ENCODE results near the gene SAMD8. TPM values are rescaled to one million over a fixed set of nuclear protein-coding genes. Genes with fewer than 3 reads are reported as not detected.
"Not testable (repeated sequence)": the region's sequence is repeated elsewhere in the genome, so short reads cannot be mapped to it uniquely, and the experiment has no call there.

Gene SAMD8
- total and polyA plus RNA-seq, 4 experiments from 2014 or later: 6.9 to 20.6 (median 14.3) TPM

DNA sequence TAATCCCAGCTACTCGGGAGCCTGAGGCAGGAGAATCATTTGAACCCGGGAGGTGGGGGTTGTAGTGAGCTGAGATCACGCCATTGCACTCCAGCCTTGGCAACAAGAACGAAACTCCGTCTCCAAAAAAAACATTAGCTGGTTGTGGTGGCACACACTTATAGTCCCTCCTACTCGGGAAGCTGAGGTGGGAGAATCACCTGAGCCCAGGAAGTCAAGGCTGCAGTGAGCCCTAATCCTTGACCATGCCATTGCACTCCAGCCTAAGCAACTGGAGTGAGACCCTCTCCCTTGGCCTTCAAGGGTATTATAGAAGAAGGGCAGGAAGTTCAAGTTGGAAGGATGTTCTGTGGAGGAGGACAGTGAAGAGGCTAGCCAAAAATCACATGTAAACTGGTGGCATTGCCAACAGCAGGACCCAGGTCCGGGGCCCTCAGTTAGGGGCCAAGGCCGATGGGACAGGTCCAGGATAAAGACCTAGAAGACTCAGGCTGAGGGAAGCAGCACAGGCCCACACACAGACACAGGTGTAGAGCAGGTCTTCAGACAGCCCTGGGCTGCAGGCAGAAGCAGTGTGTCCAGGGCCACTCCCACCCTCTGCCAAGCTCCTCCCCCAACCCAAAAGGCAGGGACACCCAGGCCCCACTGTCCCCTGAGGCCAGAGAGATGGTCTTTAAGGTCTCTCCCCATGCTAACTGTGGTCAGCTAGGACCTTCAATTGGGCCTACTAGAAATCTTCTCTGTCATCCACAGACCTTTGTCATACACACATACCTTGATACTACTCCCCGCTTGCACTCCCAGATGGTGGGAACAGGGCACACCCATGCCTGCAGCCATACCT lies 8.4 kb upstream of the SAMD8 start:
- no peak overlapping the region for H3K4me3 Mint-ChIP-seq
- no peaks in the 10 kb centered on the region for H3K9me3 Mint-ChIP-seq
- peaks cover 0 to 5% (median 0%) of the 10 kb centered on the region in 4 donors for H3K4me1 Mint-ChIP-seq
- H3K27ac Mint-ChIP-seq: no peak overlapping the region
- CTCF ChIA-PET (ENCODE audit: partially characterized antibody): interaction anchor here (1.3 to 2.8 kb wide), 2 partner anchors 12 to 859 kb away, joined by 5 to 11 read pairs; no protein-coding TSS in a partner anchor
- no peak overlapping the region for H3K27ac ChIP-seq (ENCODE audit: low read depth, low read length)
- H3K36me3 ChIP-seq (ENCODE audit: insufficient read depth, low read length): no peaks in the 10 kb centered on the region
- POLR2A ChIA-PET (ENCODE audit: partially characterized antibody): interaction anchor here (1.0 kb wide), 1 partner anchor 8 kb away, joined by 4 read pairs; the partner anchor contains the start of gene SAMD8
- no peaks in the 10 kb centered on the region for H3K27me3 ChIP-seq (ENCODE audit: insufficient read depth, low read length)
- no peak overlapping the region for H3K4me3 ChIP-seq (ENCODE audit: low read length in 2 of 2)
- intact Hi-C loops (cut with micrococcal nuclease): no loop called here
- no peaks in the 10 kb centered on the region for H3K36me3 Mint-ChIP-seq
- H3K9me3 ChIP-seq (ENCODE audit: control insufficient read depth in 1 of 2, low read length in 2 of 2): no peaks in the 10 kb centered on the region
- H3K4me1 ChIP-seq (ENCODE audit: insufficient read depth, low read length): peaks cover 7% of the 10 kb centered on the region
- no peak for DNase-seq
- no peaks in the 10 kb centered on the region for H3K27me3 Mint-ChIP-seq

DNA sequence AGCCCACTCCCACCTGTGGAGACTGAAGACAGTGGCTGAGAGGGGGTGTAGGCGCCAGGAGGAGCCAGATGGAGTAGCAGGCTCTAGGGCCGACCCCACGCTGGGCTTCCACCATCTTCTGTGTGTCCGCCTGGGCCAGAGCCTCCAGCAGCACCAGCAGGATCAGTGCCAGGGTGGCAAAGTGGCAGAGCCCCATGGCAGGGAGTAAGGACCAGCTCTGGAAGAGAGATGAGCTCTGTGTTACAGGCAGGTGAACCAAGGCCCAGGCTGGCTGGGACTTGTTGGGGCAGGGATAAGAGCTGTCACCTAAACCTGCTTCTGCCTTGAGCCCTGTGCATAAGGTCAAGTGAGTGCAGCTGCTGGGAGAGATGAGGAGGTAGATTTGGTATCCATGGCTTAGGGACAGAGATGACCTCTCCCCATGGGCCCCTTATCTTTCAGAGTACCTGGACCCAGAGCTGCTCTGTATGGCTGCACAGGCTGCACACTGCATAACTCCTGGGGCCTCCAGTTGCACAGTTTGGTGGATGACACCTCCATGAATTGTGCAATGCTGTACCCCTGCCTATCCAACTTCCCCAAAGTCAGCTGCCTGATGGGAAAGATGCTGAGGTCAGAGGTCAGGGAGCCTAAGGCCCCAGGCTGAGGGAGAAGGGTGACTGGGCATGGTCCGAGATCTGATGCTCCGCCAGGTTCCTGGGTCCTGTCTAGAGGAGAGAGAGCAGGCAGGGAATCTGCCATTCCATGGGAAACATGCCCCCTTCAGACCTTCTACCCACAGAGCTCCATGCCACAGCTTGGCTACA lies 7.4 kb upstream of the SAMD8 start:
- no peaks in the 10 kb centered on the region for H3K36me3 Mint-ChIP-seq
- H3K27ac Mint-ChIP-seq: peak overlapping the region in 3 of 7 donors; percentile 9 to 67 (median 30)
- H3K9me3 ChIP-seq (ENCODE audit: control insufficient read depth in 1 of 2, low read length in 2 of 2): no peaks in the 10 kb centered on the region
- H3K27ac ChIP-seq (ENCODE audit: low read depth, low read length): no peak overlapping the region
- no peak overlapping the region for H3K4me3 ChIP-seq (ENCODE audit: low read length in 2 of 2)
- H3K27me3 Mint-ChIP-seq: no peaks in the 10 kb centered on the region
- ChIA-PET CTCF (ENCODE audit: partially characterized antibody) (interaction anchor here (0.8 to 2.8 kb wide), 5 partner anchors 10 to 860 kb away, joined by 3 to 11 read pairs (median 5); no protein-coding TSS in a partner anchor), POLR2A (ENCODE audit: partially characterized antibody) (no interaction called here)
- H3K9me3 Mint-ChIP-seq: no peaks in the 10 kb centered on the region
- H3K4me1 ChIP-seq (ENCODE audit: insufficient read depth, low read length): peaks cover 7% of the 10 kb centered on the region
- H3K4me1 Mint-ChIP-seq: peaks cover 0 to 5% (median 0%) of the 10 kb centered on the region in 4 donors
- intact Hi-C loops (cut with micrococcal nuclease): no loop called here
- no peak for DNase-seq
- no peaks in the 10 kb centered on the region for H3K27me3 ChIP-seq (ENCODE audit: insufficient read depth, low read length)
- H3K36me3 ChIP-seq (ENCODE audit: insufficient read depth, low read length): no peaks in the 10 kb centered on the region
- H3K4me3 Mint-ChIP-seq: no peak overlapping the region

DNA sequence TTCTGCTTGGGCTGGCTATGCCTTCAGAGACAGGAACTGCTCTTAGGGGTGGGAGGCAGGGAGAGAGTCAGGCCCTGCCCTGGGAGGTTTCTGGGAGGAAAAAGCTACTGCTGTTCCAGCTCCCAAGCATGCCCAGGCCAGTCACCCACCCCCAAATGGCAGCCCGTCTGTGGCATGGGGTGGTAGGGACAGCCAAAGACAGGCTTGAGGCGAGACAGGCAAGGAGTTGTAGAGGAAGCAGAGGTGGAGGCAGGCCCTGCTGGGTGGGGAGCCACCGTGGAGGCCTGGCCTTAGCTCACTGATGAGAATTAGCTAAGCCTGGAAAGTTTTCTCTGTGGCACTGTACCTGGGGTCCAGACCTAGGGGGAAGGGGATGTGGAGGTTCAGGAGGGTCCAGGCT lies 6.6 kb upstream of the SAMD8 start:
- no peaks in the 10 kb centered on the region for H3K36me3 ChIP-seq (ENCODE audit: insufficient read depth, low read length)
- no peak overlapping the region for H3K4me3 Mint-ChIP-seq
- no peaks in the 10 kb centered on the region for H3K9me3 ChIP-seq (ENCODE audit: control insufficient read depth in 1 of 2, low read length in 2 of 2)
- H3K27me3 Mint-ChIP-seq: no peaks in the 10 kb centered on the region
- peaks cover 5% of the 10 kb centered on the region for H3K4me1 ChIP-seq (ENCODE audit: insufficient read depth, low read length)
- H3K4me3 ChIP-seq (ENCODE audit: low read length in 2 of 2): no peak overlapping the region
- H3K27me3 ChIP-seq (ENCODE audit: insufficient read depth, low read length): no peaks in the 10 kb centered on the region
- peaks cover 0 to 7% (median 5%) of the 10 kb centered on the region in 4 donors for H3K4me1 Mint-ChIP-seq
- intact Hi-C loops (cut with micrococcal nuclease): no loop called here
- CTCF ChIA-PET (ENCODE audit: partially characterized antibody): interaction anchor here (1.2 to 2.8 kb wide), 4 partner anchors 10 to 861 kb away, joined by 3 to 11 read pairs (median 5); no protein-coding TSS in a partner anchor
- H3K27ac Mint-ChIP-seq: peak overlapping the region in 3 of 7 donors; percentile 9 to 67 (median 30)
- no peaks in the 10 kb centered on the region for H3K9me3 Mint-ChIP-seq
- POLR2A ChIA-PET (ENCODE audit: partially characterized antibody): no interaction called here
- DNase-seq: no peak
- H3K27ac ChIP-seq (ENCODE audit: low read depth, low read length): no peak overlapping the region
- H3K36me3 Mint-ChIP-seq: no peaks in the 10 kb centered on the region

- H3K36me3 Mint-ChIP-seq: no peaks in the 10 kb centered on the region
- intact Hi-C loops (cut with micrococcal nuclease): no loop called here
- H3K9me3 Mint-ChIP-seq: no peaks in the 10 kb centered on the region
- Histone ChIP-seq H3K36me3 (ENCODE audit: insufficient read depth, low read length) (no peaks in the 10 kb centered on the region), H3K27me3 (ENCODE audit: insufficient read depth, low read length) (no peaks in the 10 kb centered on the region), H3K9me3 (ENCODE audit: control insufficient read depth in 1 of 2, low read length in 2 of 2) (no peaks in the 10 kb centered on the region), H3K4me3 (ENCODE audit: low read length in 2 of 2) (no peak overlapping the region), H3K27ac (ENCODE audit: low read depth, low read length) (no peak overlapping the region), H3K4me1 (ENCODE audit: insufficient read depth, low read length) (peaks cover 9% of the 10 kb centered on the region)
- H3K27me3 Mint-ChIP-seq: no peaks in the 10 kb centered on the region
- no peak overlapping the region for H3K27ac Mint-ChIP-seq
- H3K4me1 Mint-ChIP-seq: peaks cover 3 to 15% (median 12%) of the 10 kb centered on the region in 4 donors
- ChIA-PET CTCF (ENCODE audit: partially characterized antibody) (interaction anchor here (1.2 to 1.5 kb wide), 2 partner anchors 9 to 97 kb away, joined by 3 to 5 read pairs; no protein-coding TSS in a partner anchor), POLR2A (ENCODE audit: partially characterized antibody) (no interaction called here)
- no peak for DNase-seq
- H3K4me3 Mint-ChIP-seq: no peak overlapping the region
These were observed 5.8 kb upstream of the SAMD8 start for GRCh38 chr10:75105576-75106197.

GRCh38 chr10:75106242-75106641 lies 5.2 kb upstream of the SAMD8 start:
- peaks cover 5 to 21% (median 16%) of the 10 kb centered on the region in 4 donors for H3K4me1 Mint-ChIP-seq
- H3K27ac ChIP-seq (ENCODE audit: low read depth, low read length): no peak overlapping the region
- no peak overlapping the region for H3K4me3 ChIP-seq (ENCODE audit: low read length in 2 of 2)
- no peaks in the 10 kb centered on the region for H3K36me3 ChIP-seq (ENCODE audit: insufficient read depth, low read length)
- ChIA-PET CTCF (ENCODE audit: partially characterized antibody) (no interaction called here), POLR2A (ENCODE audit: partially characterized antibody) (no interaction called here)
- peaks cover 0 to 3% of the 10 kb centered on the region in 2 donors for H3K36me3 Mint-ChIP-seq
- H3K9me3 ChIP-seq (ENCODE audit: control insufficient read depth in 1 of 2, low read length in 2 of 2): no peaks in the 10 kb centered on the region
- no peak for DNase-seq
- intact Hi-C loops (cut with micrococcal nuclease): no loop called here
- no peaks in the 10 kb centered on the region for H3K27me3 Mint-ChIP-seq
- no peaks in the 10 kb centered on the region for H3K27me3 ChIP-seq (ENCODE audit: insufficient read depth, low read length)
- no peak overlapping the region for H3K27ac Mint-ChIP-seq
- no peak overlapping the region for H3K4me3 Mint-ChIP-seq
- peaks cover 11% of the 10 kb centered on the region for H3K4me1 ChIP-seq (ENCODE audit: insufficient read depth, low read length)
- H3K9me3 Mint-ChIP-seq: no peaks in the 10 kb centered on the region

- H3K9me3 ChIP-seq (ENCODE audit: control insufficient read depth in 1 of 2, low read length in 2 of 2); H3K27me3 Mint-ChIP-seq; H3K36me3 ChIP-seq (ENCODE audit: insufficient read depth, low read length); CTCF ChIA-PET (ENCODE audit: partially characterized antibody); H3K36me3 Mint-ChIP-seq; intact Hi-C loops (cut with micrococcal nuclease); H3K9me3 Mint-ChIP-seq; H3K27ac ChIP-seq (ENCODE audit: low read depth, low read length); DNase-seq; H3K4me3 ChIP-seq (ENCODE audit: low read length in 2 of 2); POLR2A ChIA-PET (ENCODE audit: partially characterized antibody); H3K27me3 ChIP-seq (ENCODE audit: insufficient read depth, low read length); H3K27ac Mint-ChIP-seq; H3K4me3 Mint-ChIP-seq: not testable (repeated sequence)
- H3K4me1 Mint-ChIP-seq: peaks cover 5 to 25% (median 16%) of the 10 kb centered on the region in 4 donors
- H3K4me1 ChIP-seq (ENCODE audit: insufficient read depth, low read length): peaks cover 11% of the 10 kb centered on the region
These were observed 4.6 kb upstream of the SAMD8 start for GRCh38 chr10:75106891-75107290.

Data from CD4-positive, alpha-beta memory T cell (primary cell).